Nucleus accumbens (tissue), 56 donors: ENCODE measurements around the gene PIK3CD.
"Not testable (repeated sequence)": the region's sequence is repeated elsewhere in the genome, so short reads cannot be mapped to it uniquely, and the experiment has no call there.

Source experiments
- DNase-seq, 56 donors: peaks; one replicate each; lab custom pipeline; 2025; lab: John Stamatoyannopoulos, UW

The PIK3CD gene

DNA sequence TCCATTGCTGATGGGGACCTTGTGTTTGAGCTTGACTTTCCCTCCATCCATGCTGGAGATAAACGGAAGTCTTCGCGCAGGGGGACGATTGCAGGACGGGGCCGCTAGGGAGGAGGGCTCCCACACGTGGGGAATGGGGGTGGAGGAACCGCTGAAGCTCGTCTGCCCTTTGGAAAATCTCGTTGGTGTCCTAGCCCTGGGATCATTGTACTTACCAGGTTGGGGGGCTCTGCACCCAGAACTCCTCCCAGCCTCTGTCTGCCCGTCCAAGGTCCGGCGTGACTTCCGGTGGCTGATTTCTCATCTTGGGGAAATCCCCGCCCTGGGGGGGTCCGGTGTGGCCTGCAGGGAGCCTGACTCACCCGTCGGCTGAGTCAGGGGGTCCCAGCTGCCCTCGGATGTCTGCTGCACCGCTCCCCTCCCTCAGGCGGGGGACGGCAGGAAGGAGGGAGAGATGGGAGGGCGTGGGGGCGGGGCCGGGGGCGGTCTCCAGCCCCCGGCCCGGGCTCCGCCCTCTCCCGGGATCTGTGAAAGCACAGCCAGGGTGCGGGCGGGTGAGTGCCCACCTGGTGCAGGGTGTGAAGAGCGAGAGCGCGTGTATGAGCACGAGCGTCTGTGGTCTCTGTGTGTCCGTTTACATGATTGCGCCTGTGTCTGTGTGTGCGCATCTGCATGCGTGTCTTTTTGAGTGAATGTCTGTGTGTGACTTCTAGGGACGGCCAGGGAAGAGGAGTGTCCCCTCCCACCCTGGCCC, 35.8 kb downstream of the PIK3CD start:
- peak in 6 of 56 donors; percentile 2 to 57 (median 34) for DNase-seq

DNA sequence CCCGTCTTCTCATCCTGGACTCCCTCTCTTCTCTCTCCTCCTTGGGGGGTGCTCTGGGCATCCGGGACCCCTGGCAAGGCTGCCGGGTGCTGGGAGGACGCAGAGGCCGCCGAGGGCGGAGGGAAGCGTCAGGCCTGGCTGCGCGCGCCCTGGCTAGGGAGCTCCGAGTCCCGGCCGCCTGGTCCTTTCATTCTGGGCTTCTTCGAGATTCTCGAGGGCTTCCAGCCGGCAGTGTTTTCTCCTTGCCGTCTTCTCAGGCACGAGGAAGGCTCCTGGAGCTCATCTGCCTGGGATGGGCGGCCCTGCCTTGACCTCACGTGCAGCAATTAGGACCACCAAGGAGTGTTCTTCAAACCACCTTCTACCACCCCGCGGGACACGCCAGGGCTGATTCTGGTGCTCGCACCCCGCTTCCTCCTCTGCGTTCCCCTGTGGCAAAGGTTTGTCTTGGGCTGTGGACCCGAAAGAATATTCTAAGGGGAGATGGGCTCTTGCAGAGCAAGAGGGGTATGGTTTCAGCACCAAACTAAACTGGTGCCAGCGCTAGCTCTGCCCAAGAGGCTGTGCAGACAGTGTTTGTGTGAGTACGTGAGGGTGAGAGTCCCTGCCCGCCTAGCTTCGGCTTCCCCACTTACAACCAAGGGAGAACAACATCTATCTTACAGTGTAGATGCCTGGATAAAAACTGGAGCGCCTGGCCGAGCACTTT, 36.5 kb downstream of the PIK3CD start:
- no peak for DNase-seq

DNA sequence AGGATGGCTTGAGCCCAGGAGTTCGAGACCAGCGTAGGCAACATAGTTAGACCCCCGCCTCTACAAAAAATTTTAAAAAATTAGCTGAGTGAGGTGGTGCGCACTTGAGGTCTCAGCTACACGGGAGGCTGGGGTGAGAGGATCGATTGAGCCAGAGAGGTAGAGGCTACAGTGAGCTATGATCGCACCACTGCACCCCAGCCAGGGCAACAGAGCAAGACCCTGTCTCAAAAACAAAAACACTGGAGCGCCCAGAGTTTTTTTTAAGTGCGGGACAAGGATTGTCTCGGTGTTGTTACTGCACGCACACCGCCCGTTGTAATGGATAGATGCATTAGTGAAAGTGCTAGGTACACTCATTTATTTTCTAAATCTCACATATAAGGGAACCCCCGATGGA, 37.1 kb downstream of the PIK3CD start:
- DNase-seq = no peak

DNA sequence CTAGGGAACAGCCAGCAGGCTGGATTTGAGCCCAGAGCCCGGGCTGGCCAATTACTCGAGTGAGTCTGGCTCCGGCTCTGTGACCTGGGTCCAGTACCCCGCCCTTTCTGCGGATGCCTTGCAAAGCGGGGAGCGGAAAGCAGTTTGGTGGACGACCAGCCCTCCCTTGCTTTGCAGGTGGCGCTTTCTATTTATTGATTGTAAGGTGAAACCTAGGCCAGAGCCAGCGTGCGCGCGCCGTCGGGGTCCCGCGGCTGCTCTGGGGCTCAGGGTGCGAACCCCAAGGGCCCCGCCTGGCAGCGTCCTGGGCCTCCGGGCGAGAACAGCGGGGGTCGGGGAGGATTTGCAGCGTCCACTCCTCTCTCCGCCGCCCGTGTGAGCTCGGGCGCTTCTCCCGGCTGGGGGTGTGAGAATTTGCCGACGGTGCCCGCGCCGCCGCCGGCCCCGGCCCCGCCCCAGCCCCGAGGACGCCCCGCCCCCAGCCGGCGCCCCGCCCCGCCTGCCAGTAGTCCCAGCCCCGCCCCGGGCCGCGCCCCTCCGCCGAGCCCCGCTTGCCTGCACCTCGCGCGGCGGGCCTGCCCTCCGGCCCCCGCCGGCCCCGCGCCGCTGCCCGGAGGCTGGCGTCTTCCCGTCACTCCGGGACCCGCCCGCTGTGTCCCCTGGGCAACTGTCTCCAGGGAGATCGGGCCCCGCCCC, 37.6 kb downstream of the PIK3CD start:
- peak in 48 of 56 donors; percentile 6 to 79 (median 45) for DNase-seq

DNA sequence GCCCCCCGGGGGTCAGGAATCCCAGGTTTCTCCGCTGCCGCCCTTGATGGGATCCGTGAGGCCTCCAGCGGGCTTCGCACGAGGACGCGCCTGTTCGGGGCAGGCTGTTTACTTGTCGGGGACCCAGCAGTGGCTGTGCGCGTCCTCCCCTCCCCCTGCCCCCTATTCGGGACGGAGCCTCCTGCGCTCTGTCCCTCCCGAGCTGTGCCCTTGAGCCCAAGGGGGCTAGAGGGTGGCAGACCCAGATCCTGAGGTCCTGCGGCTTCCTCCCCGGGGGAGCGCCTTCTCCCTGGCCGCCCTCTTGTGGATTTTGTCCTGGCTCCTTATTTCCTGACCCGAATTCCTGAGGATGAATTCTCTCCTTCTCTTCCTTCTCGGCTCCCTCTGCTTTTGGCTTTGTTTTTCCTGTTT, 38.4 kb downstream of the PIK3CD start:
- DNase-seq = peak in 6 of 56 donors; percentile 6 to 38 (median 10)

DNA sequence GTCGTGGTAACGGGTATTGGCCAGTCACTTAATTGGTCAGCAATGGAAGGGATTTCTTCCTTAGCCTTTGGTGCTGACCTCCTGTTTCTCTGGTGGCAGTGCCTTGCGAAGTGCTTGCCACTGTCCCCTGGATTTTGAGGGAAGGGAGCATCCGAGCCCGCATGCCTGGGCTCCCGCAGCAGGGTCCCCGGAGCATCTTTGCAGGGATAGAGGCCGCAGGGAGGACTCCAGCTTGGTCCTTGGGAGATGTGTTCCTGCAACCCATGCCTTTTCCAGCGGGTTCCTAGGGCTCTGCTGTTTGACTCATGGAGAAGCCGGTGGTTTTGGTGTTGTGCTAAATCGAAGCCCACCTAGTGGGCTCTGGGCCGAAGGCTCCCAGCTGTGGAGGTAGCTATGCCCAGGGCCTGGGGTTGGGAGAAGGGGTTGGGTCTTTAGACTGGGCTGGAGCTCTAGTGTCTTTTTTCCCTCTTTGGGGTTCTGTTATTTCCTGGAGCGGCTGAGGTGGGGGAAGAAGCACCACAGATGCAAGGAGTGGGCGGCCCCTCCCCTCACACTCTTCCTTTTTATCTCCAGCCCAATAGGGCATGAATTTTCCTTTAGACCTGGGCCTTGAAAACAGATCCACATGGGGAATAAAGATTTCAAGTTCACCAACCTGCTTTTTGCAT, 39.0 kb downstream of the PIK3CD start:
- DNase-seq = no peak

DNA sequence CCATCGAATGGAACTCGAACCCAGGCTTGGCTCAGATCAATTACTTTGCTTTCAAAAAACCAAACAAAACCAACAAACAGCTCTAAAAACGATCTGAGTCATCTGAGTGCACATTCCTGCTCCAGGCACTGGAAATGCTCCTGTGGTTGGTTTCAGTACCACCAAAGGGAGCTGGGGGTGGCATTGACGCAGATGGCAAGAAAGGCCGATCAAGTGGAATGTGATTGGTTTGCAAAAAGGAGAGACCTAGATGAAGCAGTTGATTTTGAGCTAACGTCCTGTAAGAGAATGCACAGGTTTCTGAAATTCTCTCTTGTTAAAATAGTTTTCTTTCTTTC, 39.5 kb downstream of the PIK3CD start:
- DNase-seq = no peak

DNA sequence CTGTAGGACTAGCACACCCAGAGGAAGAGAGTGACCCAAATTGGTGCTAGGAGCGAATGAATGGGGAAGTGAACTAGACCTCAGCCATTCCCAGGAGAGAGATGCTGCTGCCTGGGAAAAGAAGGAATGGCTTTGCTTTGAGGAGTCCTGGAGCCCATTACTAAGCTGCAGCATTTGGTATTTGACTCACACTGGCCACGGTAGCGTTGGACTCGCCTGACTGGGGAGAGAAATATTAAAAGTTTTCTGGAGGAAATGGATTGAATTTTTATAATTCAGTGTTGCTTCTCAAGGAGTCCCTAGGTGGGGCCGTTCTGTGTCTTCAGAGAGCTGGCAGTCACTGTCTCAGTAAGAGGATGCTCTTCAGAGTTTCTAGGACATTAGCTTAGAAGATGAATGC, 40.2 kb downstream of the PIK3CD start:
- no peak for DNase-seq

DNA sequence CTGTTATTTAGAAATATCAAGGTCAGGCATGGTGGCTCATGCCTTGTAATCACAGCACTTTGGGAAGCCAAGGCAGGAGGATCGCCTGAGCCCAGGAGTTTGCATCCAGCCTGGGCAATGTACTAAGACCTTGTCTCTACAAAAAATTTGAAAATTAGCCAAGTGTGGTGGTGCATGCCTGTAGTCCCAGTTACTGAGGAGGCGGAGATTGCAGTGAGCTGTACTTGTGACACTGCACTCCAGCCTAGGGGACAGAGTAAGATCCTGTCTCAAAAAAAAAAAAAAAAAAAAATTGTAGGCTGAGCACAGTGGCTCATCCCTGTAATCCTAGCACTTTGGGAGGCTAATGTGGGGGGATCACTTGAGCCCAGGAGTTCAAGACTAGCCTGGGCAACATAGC, 45.3 kb downstream of the PIK3CD start:
- DNase-seq = no peak

DNA sequence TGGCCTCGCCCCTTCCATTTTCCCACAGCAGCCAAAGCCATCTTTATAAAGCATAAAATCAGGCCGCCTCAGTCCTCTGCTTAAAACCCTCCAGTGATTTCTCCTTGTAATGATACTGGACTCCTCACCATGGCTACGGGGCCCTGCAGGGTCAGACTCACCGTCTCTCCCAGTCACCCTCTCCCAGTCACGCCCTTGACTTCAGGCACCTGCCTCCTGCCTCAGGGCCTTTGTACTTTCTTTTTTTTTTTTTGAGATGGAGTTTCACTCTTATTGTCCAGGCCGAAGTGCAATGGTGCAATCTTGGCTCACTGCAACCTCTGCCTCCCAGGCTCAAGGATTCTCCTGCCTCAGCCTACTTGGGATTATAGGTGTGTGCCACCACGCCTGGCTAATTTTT, 47.8 kb downstream of the PIK3CD start:
- no peak for DNase-seq

DNA sequence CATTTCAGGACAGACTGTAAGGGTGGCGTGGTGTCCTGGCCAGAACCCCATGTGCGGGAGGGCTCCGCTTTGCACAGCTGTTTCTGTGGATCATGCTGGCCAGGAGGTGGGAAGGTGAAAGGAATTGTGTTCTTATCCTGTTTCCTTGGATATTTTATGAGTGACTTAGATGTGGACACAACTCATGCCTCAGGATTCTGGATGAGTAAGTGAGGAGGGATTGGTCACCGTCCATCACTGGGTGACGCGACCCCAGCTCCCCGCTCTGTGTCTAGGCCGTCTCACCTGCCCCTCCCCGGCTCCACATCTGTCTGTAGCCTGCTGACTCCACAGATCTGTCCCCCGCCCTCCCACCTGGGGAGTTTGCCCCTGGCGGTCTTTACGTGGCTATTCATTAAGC, 48.8 kb downstream of the PIK3CD start:
- no peak for DNase-seq

DNA sequence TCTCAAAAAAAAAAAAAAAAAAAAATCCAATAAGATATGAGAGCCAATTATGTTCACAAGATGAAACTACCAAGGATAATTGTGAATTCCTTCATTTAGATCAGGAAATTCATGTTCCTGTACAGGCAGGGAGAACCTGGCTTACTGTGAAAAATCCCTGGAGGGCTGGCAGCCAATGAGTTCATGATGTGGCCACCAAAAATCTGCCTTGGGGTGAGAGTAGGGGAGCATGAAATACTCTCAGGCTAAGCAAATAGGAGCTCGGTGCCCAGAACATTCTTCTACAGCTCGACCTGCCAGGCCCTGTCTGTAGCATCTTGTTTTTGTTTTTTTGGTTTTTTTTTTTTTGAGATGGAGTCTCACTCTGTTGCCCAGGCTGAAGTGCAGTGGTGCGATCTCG, 50.1 kb downstream of the PIK3CD start:
- no peak for DNase-seq

DNA sequence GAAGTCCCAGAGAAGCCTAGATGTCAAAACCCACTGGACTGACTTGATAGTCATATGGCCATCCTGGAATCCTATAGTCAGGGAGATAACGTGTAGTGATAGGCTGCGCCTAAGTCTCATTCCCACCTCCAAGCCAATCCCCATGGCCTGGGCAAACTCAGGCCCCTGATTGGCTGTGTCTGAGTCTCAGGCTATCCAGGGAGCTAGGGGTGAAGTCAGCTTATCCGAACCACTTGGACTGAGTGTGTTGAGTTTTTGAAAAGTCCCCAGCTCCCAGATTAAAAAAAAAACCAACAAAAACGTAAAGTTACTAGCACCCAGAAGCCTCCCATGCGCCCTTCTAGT, 51.6 kb downstream of the PIK3CD start:
- no peak for DNase-seq

DNA sequence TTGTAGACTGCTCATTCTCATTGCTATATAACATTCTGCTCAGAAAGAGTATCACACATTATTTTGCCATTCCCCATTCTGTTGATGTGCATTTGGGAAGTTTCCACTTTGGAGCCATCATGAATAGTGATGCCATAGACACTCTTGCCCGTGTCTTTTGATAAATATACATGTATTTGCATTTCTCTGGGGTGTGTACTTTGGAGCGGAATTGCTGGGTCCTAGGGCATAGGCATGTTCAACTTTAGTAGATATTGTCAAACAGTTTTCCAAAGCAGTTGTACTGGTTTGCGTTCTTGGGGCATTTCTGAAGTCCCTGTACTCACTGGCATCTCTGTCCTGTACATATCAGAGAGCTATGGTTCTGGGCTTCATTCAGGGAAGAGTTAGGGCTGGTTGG, 52.1 kb downstream of the PIK3CD start:
- no peak for DNase-seq

DNA sequence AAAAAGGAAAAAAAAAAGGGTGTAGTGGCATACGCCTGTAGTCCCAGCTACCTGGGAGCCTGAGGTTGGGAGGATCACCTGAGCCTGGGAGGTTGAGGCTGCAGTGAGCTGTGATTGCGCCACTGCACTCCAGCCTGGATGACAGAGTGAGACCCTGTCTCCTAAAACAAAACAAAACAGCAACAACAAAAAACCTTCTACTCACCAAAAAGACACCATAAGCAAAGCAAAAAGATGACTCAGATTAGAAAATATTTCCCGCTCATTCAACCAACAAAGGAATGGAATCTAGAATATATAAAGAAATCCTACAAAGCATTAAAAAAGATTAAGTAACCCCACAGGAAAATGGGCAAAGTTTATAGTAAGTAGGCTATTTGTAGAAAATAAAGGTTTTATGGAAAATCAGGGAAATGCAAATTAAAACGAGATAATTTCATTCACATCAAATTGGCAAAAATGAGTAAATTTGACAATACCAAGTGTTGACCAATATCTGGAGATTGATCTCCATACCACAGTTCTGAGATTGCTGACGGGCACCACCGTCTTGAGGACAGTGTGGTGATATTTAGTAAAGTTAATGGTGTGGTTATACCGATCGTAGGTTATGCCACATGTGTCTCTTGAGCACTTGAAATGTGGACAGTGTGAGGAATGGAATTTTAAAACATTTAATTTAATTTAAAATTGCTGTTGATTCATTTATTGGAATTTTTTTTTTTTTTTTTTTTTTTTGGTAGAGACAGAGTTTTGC, 54.0 kb downstream of the PIK3CD start:
- DNase-seq = no peak

DNA sequence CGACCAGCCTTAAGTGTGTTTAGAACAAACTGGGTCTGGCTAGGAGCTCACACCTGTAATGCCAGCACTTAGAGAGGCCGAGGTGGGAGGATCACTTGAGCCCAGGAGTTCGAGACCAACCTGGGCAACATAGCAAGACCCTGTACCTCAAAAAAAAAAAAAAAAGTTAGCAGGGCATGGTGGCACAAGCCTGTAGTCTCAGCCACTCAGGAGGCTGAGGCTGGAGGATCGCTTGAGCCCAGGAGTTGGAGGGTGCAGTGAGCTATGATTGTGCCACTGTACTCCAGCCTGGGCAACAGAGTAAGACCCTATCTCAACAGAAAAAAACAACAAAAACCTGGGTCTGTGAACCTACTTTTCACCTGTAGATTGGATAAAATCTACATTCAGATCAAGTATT, 54.6 kb downstream of the PIK3CD start:
- DNase-seq = no peak

DNA sequence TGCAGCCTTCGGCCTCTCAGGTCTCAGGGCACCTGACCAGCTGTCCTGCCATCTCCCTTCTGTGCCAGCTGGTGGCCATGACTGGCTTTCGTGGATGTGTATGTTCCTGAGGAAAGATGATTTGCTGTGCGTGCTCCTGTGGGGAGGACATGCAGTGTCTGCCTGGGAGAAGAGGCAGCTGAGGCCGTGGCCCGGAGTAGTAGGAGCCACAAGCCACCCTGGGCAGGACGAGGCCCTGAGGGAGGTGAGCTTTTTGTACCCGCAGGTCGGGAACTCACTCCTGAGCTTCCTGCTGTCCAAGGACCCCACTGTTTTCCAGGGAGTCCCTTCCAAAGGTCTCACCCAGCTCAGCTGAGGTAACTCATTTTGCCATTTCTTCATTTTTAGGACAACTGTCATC, 58.5 kb downstream of the PIK3CD start:
- DNase-seq = no peak

DNA sequence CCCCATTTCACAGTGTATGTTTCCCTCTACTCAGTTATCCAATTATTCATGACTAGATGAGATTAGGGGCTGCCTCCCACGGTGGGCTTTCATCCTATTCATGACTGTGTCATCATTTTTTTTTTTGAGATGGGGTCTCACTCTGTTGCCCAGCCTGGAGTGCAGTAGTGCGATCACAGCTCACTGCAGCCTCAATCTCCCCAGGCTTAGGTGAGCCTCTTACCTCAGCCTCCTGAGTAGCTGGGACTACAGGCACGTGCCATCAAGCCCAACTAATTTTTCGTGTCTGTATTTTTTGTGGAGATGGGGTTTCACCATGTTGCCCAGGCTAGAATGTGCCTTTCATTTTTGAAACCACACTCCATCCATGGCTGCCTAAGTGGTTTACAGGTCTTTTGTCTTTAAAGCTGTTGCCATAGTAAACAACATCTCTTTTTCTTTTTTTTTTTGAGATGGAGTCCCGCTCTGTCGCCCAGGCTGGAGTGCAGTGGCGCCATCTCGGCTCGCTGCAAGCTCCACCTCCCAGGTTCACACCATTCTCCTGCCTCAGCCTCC, 60.0 kb downstream of the PIK3CD start:
- no peak for DNase-seq

DNA sequence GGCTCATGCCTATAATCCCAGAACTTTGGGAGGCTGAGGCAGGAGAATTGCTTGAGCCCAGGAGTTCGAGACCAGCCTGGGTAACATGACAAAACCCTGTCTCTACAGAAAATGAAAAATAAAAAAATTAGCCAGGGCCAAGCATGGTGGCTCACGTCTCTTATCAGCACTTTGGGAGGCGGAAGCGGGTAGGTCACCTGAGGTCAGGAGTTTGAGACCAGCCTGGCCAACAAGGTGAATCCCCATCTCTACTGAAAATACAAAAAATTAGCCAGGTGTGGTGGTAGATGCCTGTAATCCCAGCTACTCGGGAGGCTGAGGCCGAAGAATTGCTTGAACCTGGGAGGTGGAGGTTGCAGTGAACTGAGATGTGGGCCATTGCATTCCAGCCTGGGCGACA, 61.2 kb downstream of the PIK3CD start:
- DNase-seq = not testable (repeated sequence)

DNA sequence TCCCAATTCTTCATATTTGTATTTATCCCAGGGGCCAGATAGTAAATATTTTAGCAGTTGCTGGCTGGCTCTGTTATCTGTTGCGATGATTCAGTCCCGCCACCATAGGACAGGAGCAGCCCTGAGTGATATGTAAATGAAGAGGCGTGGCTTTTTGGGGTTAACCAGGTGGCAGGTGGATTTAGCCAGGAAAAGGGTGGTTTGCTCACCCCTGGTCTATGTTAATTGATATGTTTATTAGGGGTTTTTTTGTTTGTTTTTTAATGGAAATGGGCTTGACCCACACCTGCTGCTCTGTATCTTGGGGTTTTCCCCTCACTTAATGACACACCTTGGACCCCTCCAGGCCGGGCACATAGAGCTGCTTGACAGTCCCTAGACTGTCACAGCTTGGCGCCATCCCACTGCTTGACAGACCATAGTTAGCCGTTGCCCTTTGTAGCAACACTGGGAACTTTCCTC, 62.8 kb downstream of the PIK3CD start:
- DNase-seq = no peak
